Liver (tissue), 9 donors: ENCODE data around the gene RPL7A. TPM values are rescaled to one million over a fixed set of nuclear protein-coding genes. Genes with fewer than 3 reads are reported as not detected.
A peak's percentile ranks its signal among the peaks of the same experiment; 100 is the strongest.

Experiments
- DNase-seq: peaks from one replicate; pipeline ENCODE4 v3.0.0-alpha.2; 2017; ENCODE audit warnings: low spot score
- H3K27ac ChIP-seq, 2 donors: one replicate each; pipeline ENCODE4 v1.7.0; 2013; ENCODE audit warnings: inconsistent platforms in 2 of 2, low read length in 2 of 2, control low read depth in 1 of 2, low read depth in 1 of 2, mild to moderate bottlenecking in 1 of 2
- H3K27me3 ChIP-seq, 4 donors: one replicate each; pipeline versions ENCODE4 v1.6.1 to v1.7.0; 2013; ENCODE audit warnings: low read length in 3 of 4, inconsistent platforms in 1 of 4, mild to moderate bottlenecking in 1 of 4, moderate library complexity in 1 of 4; ENCODE audit not compliant: control insufficient read depth in 4 of 4, insufficient read depth in 4 of 4
- H3K36me3 ChIP-seq, 4 donors: one replicate each; pipeline versions ENCODE4 v1.6.1 to v1.7.0; 2013; ENCODE audit warnings: low read length in 3 of 4, mild to moderate bottlenecking in 3 of 4, low read depth in 1 of 4, moderate library complexity in 1 of 4; ENCODE audit not compliant: control insufficient read depth in 4 of 4, insufficient read depth in 3 of 4
- H3K4me1 ChIP-seq, 4 donors: one replicate each; pipeline versions ENCODE4 v1.6.1 to v1.7.0; 2013; ENCODE audit warnings: low read length in 3 of 4, mild to moderate bottlenecking in 3 of 4, moderate library complexity in 1 of 4; ENCODE audit not compliant: control insufficient read depth in 4 of 4, insufficient read depth in 4 of 4
- H3K4me3 ChIP-seq, 3 donors: one replicate each; pipeline versions ENCODE4 v1.6.1 to v1.7.0; 2013; ENCODE audit warnings: low read length in 3 of 3, control low read depth in 1 of 3, low read depth in 1 of 3, mild to moderate bottlenecking in 1 of 3
- H3K9ac ChIP-seq, 2 donors: one replicate each; pipeline ENCODE4 v1.7.0; 2013; ENCODE audit warnings: low read length in 2 of 2, mild to moderate bottlenecking in 2 of 2, moderate library complexity in 2 of 2, control low read depth in 1 of 2, low read depth in 1 of 2
- H3K9me3 ChIP-seq, 4 donors: one replicate each; pipeline versions ENCODE4 v1.6.1 to v1.7.0; 2013; ENCODE audit warnings: low read length in 3 of 4; ENCODE audit not compliant: control insufficient read depth in 4 of 4
- EGR1 ChIP-seq, 2 donors: IDR thresholded peaks; 2 replicates each; pipeline ENCODE4 v1.6.1; 2016 to 2018; ENCODE audit warnings: antibody characterized with exemption in 2 of 2, low read depth in 2 of 2
- FOXA2 ChIP-seq: IDR thresholded peaks from 2 replicates; pipeline ENCODE4 v1.6.1; 2016; ENCODE audit warnings: antibody characterized with exemption
- GABPA ChIP-seq, 2 donors: IDR thresholded peaks in 1 of 2; conservative IDR thresholded peaks in 1 of 2; 2 replicates each; pipeline ENCODE4 v1.6.1; 2016; ENCODE audit warnings: antibody characterized with exemption in 2 of 2, mild to moderate bottlenecking in 1 of 2, moderate library complexity in 1 of 2
- HNF4A ChIP-seq, 2 donors: conservative IDR thresholded peaks; 2 replicates each; pipeline ENCODE4 v1.6.1; 2016; ENCODE audit warnings: antibody characterized with exemption in 2 of 2, mild to moderate bottlenecking in 2 of 2
- RAD21 ChIP-seq, 2 donors: IDR thresholded peaks; 2 replicates each; pipeline ENCODE4 v1.6.1; 2016; ENCODE audit warnings: antibody characterized with exemption in 2 of 2, mild to moderate bottlenecking in 2 of 2
- RXRA ChIP-seq, 2 donors: IDR thresholded peaks; 2 replicates each; pipeline ENCODE4 v1.6.1; 2017 to 2018; ENCODE audit warnings: antibody characterized with exemption in 2 of 2, mild to moderate bottlenecking in 1 of 2
- SP1 ChIP-seq: IDR thresholded peaks from 2 replicates; pipeline ENCODE4 v1.6.1; 2018; ENCODE audit warnings: antibody characterized with exemption, mild to moderate bottlenecking
- YY1 ChIP-seq: IDR thresholded peaks from 2 replicates; pipeline ENCODE4 v1.6.1; 2016; ENCODE audit warnings: antibody characterized with exemption, mild to moderate bottlenecking
- WGBS: extraction: QIAGEN DNeasy Blood & Tissue Kit; methylation state at CpG from one replicate; pipeline ENCODE4 v1.1.7; 2013; 5-methylcytosine and 5-hydroxymethylcytosine counted together
- polyA plus RNA-seq, 2 donors: library from polyadenylated mRNA; stranded (reverse) in 1 of 2; unstranded in 1 of 2; fragments of 200-250 nt in 1 of 2; fragments of >200 nt in 1 of 2; fragmentation: Nextera tagmentation in 1 of 2; extraction: Ambion mirVana in 1 of 2; gene quantifications; one replicate each; pipeline versions ENCODE4 v1.2.1 to v1.2.3, GENCODE V29; 2013 to 2015
- total RNA-seq, 2 donors: library from RNA; depleted of rRNA; stranded (reverse); fragments of >200 nt; gene quantifications; one replicate each; pipeline ENCODE4 v1.2.3, GENCODE V29; 2014
- TF ChIP-seq, protein P1 (sequence below): fragments of 150-350 bp; IDR thresholded peaks from 2 replicates; pipeline ENCODE4 v1.5.1; 2017; ENCODE audit warnings: improper control_type of control experiment, low read depth, low read length; ENCODE audit not compliant: missing input control
- TF ChIP-seq, protein P2 (sequence below): IDR thresholded peaks from 2 replicates; pipeline ENCODE4 v1.6.1; 2016; ENCODE audit warnings: antibody characterized with exemption
- TF ChIP-seq, protein P3 (sequence below): IDR thresholded peaks from 2 replicates; pipeline ENCODE4 v1.6.1; 2016; ENCODE audit warnings: antibody characterized with exemption, mild to moderate bottlenecking
- donor health status: healthy.
- donor health status: healthy.
- donor health status: healthy.
- donor health status: healthy.
- donor health status: healthy.

RPL7A gene
- total and polyA plus RNA-seq, 4 donors = 215 to 930 (median 704) TPM

DNA sequence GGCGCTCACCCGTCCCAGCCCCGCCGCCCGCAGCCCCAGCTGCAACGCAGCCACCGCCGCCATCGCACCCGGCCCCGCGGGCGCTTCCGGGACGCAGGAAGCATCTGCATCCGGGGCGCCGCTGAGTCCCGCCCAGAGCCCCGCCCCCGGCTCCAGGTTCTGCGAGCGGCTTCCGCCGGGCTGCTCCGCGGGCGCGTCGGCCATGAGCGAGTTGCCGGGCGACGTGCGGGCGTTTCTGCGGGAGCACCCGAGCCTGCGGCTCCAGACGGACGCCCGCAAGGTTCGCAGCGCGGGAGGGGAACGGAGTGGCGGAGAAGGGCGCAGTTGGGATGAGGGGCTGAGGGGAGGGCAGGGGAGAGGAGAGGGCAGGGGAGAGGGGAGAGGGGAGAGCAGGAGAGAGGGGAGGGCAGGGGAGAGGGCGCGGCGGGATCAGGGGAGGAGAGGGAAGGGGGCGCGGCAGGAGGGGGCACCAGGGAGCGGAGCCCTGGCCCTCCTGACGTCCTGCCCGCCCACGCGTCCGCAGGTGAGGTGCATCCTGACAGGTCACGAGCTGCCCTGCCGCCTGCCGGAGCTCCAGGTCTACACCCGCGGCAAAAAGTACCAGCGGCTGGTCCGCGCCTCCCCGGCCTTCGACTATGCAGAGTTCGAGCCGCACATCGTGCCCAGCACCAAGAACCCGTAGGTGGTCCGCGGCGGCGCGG is 8.5 kb downstream of the RPL7A start, which contains the start of the genes SURF1 and SURF2:
TSS of gene SURF1 (minus strand) at position 97 of the 701 bp plus-strand sequence. CDS start at position 63, 34 bp downstream.
TSS of gene SURF2 (plus strand) at position 160 of the 701 bp plus-strand sequence. CDS start at position 203, 43 bp downstream.
- TF ChIP-seq EGR1 (IDR thresholded peaks at IDR 0.05; ENCODE audit: low read depth in 2 of 2) (peak; percentile 88 to 92), RAD21 (IDR thresholded peaks at IDR 0.05) (peak in 1 of 2 donors; percentile 9), GABPA (IDR thresholded peaks at IDR 0.05 in 1 of 2, conservative IDR thresholded peaks at IDR 0.05 in 1 of 2) (peak in 1 of 2 donors; percentile 87), YY1 (peak; percentile 50), RXRA (IDR thresholded peaks at IDR 0.05) (no peak)
- TF ChIP-seq, protein P1, sequence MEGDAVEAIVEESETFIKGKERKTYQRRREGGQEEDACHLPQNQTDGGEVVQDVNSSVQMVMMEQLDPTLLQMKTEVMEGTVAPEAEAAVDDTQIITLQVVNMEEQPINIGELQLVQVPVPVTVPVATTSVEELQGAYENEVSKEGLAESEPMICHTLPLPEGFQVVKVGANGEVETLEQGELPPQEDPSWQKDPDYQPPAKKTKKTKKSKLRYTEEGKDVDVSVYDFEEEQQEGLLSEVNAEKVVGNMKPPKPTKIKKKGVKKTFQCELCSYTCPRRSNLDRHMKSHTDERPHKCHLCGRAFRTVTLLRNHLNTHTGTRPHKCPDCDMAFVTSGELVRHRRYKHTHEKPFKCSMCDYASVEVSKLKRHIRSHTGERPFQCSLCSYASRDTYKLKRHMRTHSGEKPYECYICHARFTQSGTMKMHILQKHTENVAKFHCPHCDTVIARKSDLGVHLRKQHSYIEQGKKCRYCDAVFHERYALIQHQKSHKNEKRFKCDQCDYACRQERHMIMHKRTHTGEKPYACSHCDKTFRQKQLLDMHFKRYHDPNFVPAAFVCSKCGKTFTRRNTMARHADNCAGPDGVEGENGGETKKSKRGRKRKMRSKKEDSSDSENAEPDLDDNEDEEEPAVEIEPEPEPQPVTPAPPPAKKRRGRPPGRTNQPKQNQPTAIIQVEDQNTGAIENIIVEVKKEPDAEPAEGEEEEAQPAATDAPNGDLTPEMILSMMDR = peak; percentile 9
- DNase-seq = peak; percentile 91
- 1% methylated on average over 78 of the region's 78 CpGs for WGBS
- H3K27me3 ChIP-seq = no peaks in the 10 kb centered on the region
- peak within 1 kb of the TSS; percentile 57 to 62 for H3K27ac ChIP-seq
- H3K9ac ChIP-seq = peak within 1 kb of the TSS; percentile 67 to 70
- H3K9me3 ChIP-seq = no peaks in the 10 kb centered on the region
- peaks cover 2 to 37% (median 23%) of the 10 kb centered on the region in 4 donors for H3K36me3 ChIP-seq
- H3K4me1 ChIP-seq = peaks cover 9 to 49% (median 31%) of the 10 kb centered on the region in 4 donors
- peak within 1 kb of the TSS; percentile 68 to 96 (median 87) for H3K4me3 ChIP-seq

DNA sequence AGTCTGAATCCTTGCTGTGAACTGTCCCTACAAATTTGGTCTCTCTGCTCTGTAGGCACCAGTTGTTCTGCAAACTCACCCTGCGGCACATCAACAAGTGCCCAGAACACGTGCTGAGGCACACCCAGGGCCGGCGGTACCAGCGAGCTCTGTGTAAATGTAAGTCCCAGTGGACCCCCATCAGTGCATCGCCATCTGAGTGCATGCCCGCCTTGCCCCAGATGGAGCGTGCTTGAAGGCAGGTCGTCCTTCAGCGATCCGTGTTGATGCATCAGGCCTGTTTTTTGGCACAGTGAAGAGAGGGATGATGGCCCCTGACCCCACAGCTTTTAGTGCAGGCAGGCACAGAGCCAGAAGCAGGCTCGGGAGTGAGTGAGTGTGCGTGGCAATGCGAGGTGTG is 9.6 kb downstream of the RPL7A start:
- no peak for DNase-seq
- Histone ChIP-seq H3K4me3 (no peak overlapping the region), H3K4me1 (peaks cover 9 to 54% (median 32%) of the 10 kb centered on the region in 4 donors), H3K9ac (no peak overlapping the region), H3K9me3 (no peaks in the 10 kb centered on the region), H3K27ac (no peak overlapping the region), H3K27me3 (no peaks in the 10 kb centered on the region), H3K36me3 (peaks cover 8 to 37% (median 23%) of the 10 kb centered on the region in 4 donors)
- TF ChIP-seq HNF4A (conservative IDR thresholded peaks at IDR 0.05) (no peak), SP1 (no peak), FOXA2 (no peak)
- TF ChIP-seq, protein P2, sequence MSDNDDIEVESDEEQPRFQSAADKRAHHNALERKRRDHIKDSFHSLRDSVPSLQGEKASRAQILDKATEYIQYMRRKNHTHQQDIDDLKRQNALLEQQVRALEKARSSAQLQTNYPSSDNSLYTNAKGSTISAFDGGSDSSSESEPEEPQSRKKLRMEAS = no peak
- TF ChIP-seq, protein P3, sequence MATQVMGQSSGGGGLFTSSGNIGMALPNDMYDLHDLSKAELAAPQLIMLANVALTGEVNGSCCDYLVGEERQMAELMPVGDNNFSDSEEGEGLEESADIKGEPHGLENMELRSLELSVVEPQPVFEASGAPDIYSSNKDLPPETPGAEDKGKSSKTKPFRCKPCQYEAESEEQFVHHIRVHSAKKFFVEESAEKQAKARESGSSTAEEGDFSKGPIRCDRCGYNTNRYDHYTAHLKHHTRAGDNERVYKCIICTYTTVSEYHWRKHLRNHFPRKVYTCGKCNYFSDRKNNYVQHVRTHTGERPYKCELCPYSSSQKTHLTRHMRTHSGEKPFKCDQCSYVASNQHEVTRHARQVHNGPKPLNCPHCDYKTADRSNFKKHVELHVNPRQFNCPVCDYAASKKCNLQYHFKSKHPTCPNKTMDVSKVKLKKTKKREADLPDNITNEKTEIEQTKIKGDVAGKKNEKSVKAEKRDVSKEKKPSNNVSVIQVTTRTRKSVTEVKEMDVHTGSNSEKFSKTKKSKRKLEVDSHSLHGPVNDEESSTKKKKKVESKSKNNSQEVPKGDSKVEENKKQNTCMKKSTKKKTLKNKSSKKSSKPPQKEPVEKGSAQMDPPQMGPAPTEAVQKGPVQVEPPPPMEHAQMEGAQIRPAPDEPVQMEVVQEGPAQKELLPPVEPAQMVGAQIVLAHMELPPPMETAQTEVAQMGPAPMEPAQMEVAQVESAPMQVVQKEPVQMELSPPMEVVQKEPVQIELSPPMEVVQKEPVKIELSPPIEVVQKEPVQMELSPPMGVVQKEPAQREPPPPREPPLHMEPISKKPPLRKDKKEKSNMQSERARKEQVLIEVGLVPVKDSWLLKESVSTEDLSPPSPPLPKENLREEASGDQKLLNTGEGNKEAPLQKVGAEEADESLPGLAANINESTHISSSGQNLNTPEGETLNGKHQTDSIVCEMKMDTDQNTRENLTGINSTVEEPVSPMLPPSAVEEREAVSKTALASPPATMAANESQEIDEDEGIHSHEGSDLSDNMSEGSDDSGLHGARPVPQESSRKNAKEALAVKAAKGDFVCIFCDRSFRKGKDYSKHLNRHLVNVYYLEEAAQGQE = no peak
- 85% methylated on average over 14 of the region's 14 CpGs for WGBS
